K562 (cell line): ENCODE results near the gene LSR. TPM values are rescaled to one million over a fixed set of nuclear protein-coding genes. Genes with fewer than 3 reads are reported as not detected.

Experiments used
- ATAC-seq: fragments of 200-7000 bp; cut with Tn5 transposase; 3 replicates; pipeline ENCODE4 v1.9.1; 2020; ENCODE audit warnings: moderate library complexity
- BruUV-seq: library from RNA; stranded (reverse); fragments of 400-500 nt; replicated peaks from 2 replicates; lab custom pipeline; 2021; lab: Mats Ljungman, UMichigan
- CTCF ChIA-PET: fragments of 300-600 bp; formaldehyde crosslinking; extraction: SDS; loops from one replicate; lab custom pipeline; 2021; ENCODE audit warnings: low intra/inter-chr PET ratio; lab: Yijun Ruan, JAX
- POLR2A ChIA-PET: fragments of 300-600, 350-650 bp; sonication (Branson Sonifier 250); formaldehyde crosslinking; extraction: SDS; loops from one replicate; lab custom pipeline; 2021; ENCODE audit warnings: antibody characterized with exemption, inconsistent platforms; lab: Yijun Ruan, JAX
- DNase-seq, 4 experiments: peaks; one replicate each; pipeline versions ENCODE4 v3.0.0 to v3.0.0-alpha.2; 2011 to 2018; ENCODE audit warnings: low spot score in 3 of 4, mixed read lengths in 3 of 4; ENCODE audit errors: extremely low read depth in 1 of 4
- FAIRE-seq: peaks from 2 replicates; lab custom pipeline; 2011; peaks lifted over from hg19 to GRCh38; lab: Jason Lieb, UNC
- H2AFZ ChIP-seq: 2 replicates; pipeline ENCODE4 v1.6.0; 2011; ENCODE audit warnings: low read depth, low read length, control low read depth, inconsistent platforms
- H3K27ac ChIP-seq: fragments of 200-600 bp; 3 replicates; pipeline ENCODE4 v1.8.0; 2011; ENCODE audit warnings: low read depth, mild to moderate bottlenecking, control low read depth, inconsistent platforms, low read length, moderate library complexity, mixed read lengths; ENCODE audit errors: extremely low read depth
- H3K27me3 ChIP-seq, 2 experiments: fragments of 300-600 bp in 1 of 2; 2 replicates in 1 of 2; 3 replicates in 1 of 2; pipeline versions ENCODE4 v1.6.0 to v1.8.0; 2011; ENCODE audit warnings: inconsistent platforms in 2 of 2, low read length in 2 of 2, mild to moderate bottlenecking in 1 of 2, mixed read lengths in 1 of 2, moderate library complexity in 1 of 2; ENCODE audit not compliant: control insufficient read depth in 2 of 2, insufficient read depth in 2 of 2
- H3K36me3 ChIP-seq: fragments of 300-600 bp; 3 replicates; pipeline ENCODE4 v1.8.0; 2011; ENCODE audit warnings: mild to moderate bottlenecking, low read length, inconsistent platforms; ENCODE audit not compliant: control insufficient read depth, insufficient read depth
- H3K4me1 ChIP-seq, 2 experiments: fragments of 200-600 bp in 1 of 2; replicated peaks in 1 of 2; 2 replicates in 1 of 2; 3 replicates in 1 of 2; pipeline versions ENCODE4 v1.5.1 to v1.8.0; 2011; ENCODE audit warnings: inconsistent platforms in 2 of 2, low read length in 2 of 2, mild to moderate bottlenecking in 1 of 2, mixed read lengths in 1 of 2, moderate library complexity in 1 of 2; ENCODE audit not compliant: control insufficient read depth in 2 of 2, insufficient read depth in 2 of 2
- H3K4me2 ChIP-seq: 2 replicates; pipeline ENCODE4 v1.6.1; 2011; ENCODE audit warnings: low read length, control low read depth, inconsistent platforms, mixed read lengths; ENCODE audit not compliant: insufficient read depth
- H3K4me3 ChIP-seq: fragments of 200-600 bp; sonication (generic), shearing (Covaris generic); 2 replicates; pipeline ENCODE4 v1.5.1; 2016; ENCODE audit warnings: control low read depth, inconsistent platforms
- H3K79me2 ChIP-seq: fragments of 200-600 bp; 3 replicates; pipeline ENCODE4 v1.8.0; 2011; ENCODE audit warnings: low read length, inconsistent platforms; ENCODE audit not compliant: control insufficient read depth, insufficient read depth
- H3K9ac ChIP-seq, 2 experiments: 2 replicates each; pipeline versions ENCODE4 v1.6.0 to v1.6.1; 2011; ENCODE audit warnings: low read depth in 2 of 2, low read length in 2 of 2, control low read depth in 1 of 2, inconsistent platforms in 1 of 2, mild to moderate bottlenecking in 1 of 2, mixed read lengths in 1 of 2; ENCODE audit not compliant: insufficient read depth in 1 of 2
- H3K9me1 ChIP-seq: one replicate; pipeline ENCODE4 v1.6.0; 2011; ENCODE audit warnings: inconsistent platforms, mild to moderate bottlenecking, low read length, moderate library complexity; ENCODE audit not compliant: control insufficient read depth, insufficient read depth
- H3K9me3 ChIP-seq: replicated peaks from 2 replicates; pipeline ENCODE4 v1.5.1; 2011; ENCODE audit warnings: low read depth, low read length, inconsistent platforms; ENCODE audit not compliant: control insufficient read depth, insufficient read depth
- H4K20me1 ChIP-seq: replicated peaks from 2 replicates; pipeline ENCODE4 v1.6.1; 2011; ENCODE audit warnings: low read length, inconsistent platforms, mixed read lengths; ENCODE audit not compliant: control insufficient read depth, insufficient read depth
- DDX20 ChIP-seq: fragments of 450-650 bp; IDR thresholded peaks from 2 replicates; pipeline ENCODE4 v1.6.1; 2016; ENCODE audit warnings: missing genetic modification characterization, low read depth, mild to moderate bottlenecking, missing compliant biosample characterization, moderate library complexity
- DNMT1 ChIP-seq: fragments of 450-650 bp; IDR thresholded peaks from 2 replicates; pipeline ENCODE4 v1.6.1; 2016; ENCODE audit warnings: antibody characterized with exemption, mild to moderate bottlenecking
- HMGN3 ChIP-seq: IDR thresholded peaks from 2 replicates; pipeline ENCODE4 v1.6.1; 2011; ENCODE audit warnings: borderline replicate concordance, low read depth, mild to moderate bottlenecking, mixed read lengths, low read length; ENCODE audit not compliant: insufficient read length; ENCODE audit errors: extremely low read depth
- PHF20 ChIP-seq: fragments of 450-650 bp; IDR thresholded peaks from 2 replicates; pipeline ENCODE4 v1.6.1; 2018; ENCODE audit not compliant: partially characterized antibody
- SMAD4 ChIP-seq: fragments of 250-450 bp; sonication (Bioruptor Pico); conservative IDR thresholded peaks from 2 replicates; pipeline ENCODE4 v1.8.0; 2021; ENCODE audit warnings: inconsistent platforms, mild to moderate bottlenecking, moderate library complexity
- STAT5B ChIP-seq: fragments of 250-450 bp; sonication (Bioruptor Pico); IDR thresholded peaks from 2 replicates; pipeline ENCODE4 v1.8.0; 2021; ENCODE audit warnings: mild to moderate bottlenecking, inconsistent platforms
- USF2 ChIP-seq: sonication (generic); formaldehyde crosslinking; IDR thresholded peaks from 2 replicates; pipeline ENCODE4 v1.5.0; 2020; ENCODE audit warnings: missing genetic modification reagents
- YY1 ChIP-seq, 3 experiments: IDR thresholded peaks; 2 replicates each; pipeline ENCODE4 v1.6.1; 2011; ENCODE audit warnings: low read length in 2 of 3, mild to moderate bottlenecking in 2 of 3, moderate library complexity in 2 of 3, borderline replicate concordance in 1 of 3, control low read depth in 1 of 3, low read depth in 1 of 3; ENCODE audit not compliant: insufficient read depth in 3 of 3, insufficient replicate concordance in 2 of 3, control insufficient read depth in 1 of 3, insufficient read length in 1 of 3; ENCODE audit errors: extremely low read depth in 1 of 3
- ZBTB1 ChIP-seq: sonication (generic); formaldehyde crosslinking; IDR thresholded peaks from 2 replicates; pipeline ENCODE4 v1.8.1; 2023; ENCODE audit warnings: missing genetic modification reagents, low read depth, mild to moderate bottlenecking, borderline replicate concordance
- ZC3H8 ChIP-seq: fragments of 450-650 bp; IDR thresholded peaks from 2 replicates; pipeline ENCODE4 v1.6.1; 2017
- ZNF184 ChIP-seq: sonication (generic); formaldehyde crosslinking; IDR thresholded peaks from 2 replicates; pipeline ENCODE4 v1.5.0; 2020; ENCODE audit warnings: missing genetic modification reagents
- ZNF77 ChIP-seq: fragments of 250-450 bp; sonication (Bioruptor Pico); IDR thresholded peaks from 2 replicates; pipeline ENCODE4 v1.5.0; 2020
- WGBS: fragments of 100-300 bp; shearing (Covaris generic); methylation state at CpG from one replicate; pipeline ENCODE4 v1.1.6; 2016; ENCODE audit warnings: low coverage, mixed read lengths; ENCODE audit not compliant: insufficient coverage; ENCODE audit errors: missing lambda C conversion rate; 5-methylcytosine and 5-hydroxymethylcytosine counted together
- in situ Hi-C: fragments of 300-500 bp; cut with MboI; formaldehyde crosslinking; loops from 4 replicates; pipeline ENCODE4 v1.15.0; 2018; ENCODE audit warnings: inconsistent platforms, mixed read lengths
- intact Hi-C: fragments of 100-400 bp; cut with micrococcal nuclease; formaldehyde crosslinking; loops from 2 replicates; pipeline ENCODE4 v1.14.2; 2022
- polyA plus RNA-seq, 8 experiments: library from polyadenylated mRNA; depleted of rRNA in 4 of 8; stranded (reverse) in 5 of 8; unstranded in 3 of 8; fragments of >200 nt; fragmentation: Nextera tagmentation in 2 of 8; fragmentation: Illumina TruSeq in 1 of 8; extraction: Ambion mirVana in 2 of 8; extraction: Trizol in 1 of 8; gene quantifications; 2 replicates each; pipeline versions ENCODE4 v1.2.1 to v1.2.3, GENCODE V29; 2011 to 2014; ENCODE audit warnings: inconsistent platforms in 1 of 8, missing spikeins in 1 of 8
- total RNA-seq, 7 experiments: library from RNA; depleted of rRNA in 6 of 7; stranded (reverse); fragments of >200 nt in 6 of 7; fragmentation: Illumina TruSeq in 2 of 7; extraction: Trizol in 2 of 7; gene quantifications; 2 replicates each; pipeline versions ENCODE4 v1.2.1 to v1.2.3, GENCODE V29; 2011 to 2021; ENCODE audit warnings: low replicate concordance in 1 of 7
- TF ChIP-seq, protein P1 (sequence below), 3 experiments: fragments of 200-800 bp in 1 of 3; sonication (Bioruptor generic) in 1 of 3; sonication (generic) in 1 of 3; formaldehyde crosslinking in 1 of 3; IDR thresholded peaks; 2 replicates each; pipeline versions ENCODE4 v1.6.1 to v1.8.0; 2016 to 2022; ENCODE audit warnings: mild to moderate bottlenecking in 2 of 3, missing compliant biosample characterization in 2 of 3, missing genetic modification characterization in 2 of 3, missing genetic modification reagents in 1 of 3

LSR gene
- total and polyA plus RNA-seq, 9 of the 15 experiments (the other 6 are each of a cell fraction or from before 2014, with no cell fraction given), result 0.44 to 87.9 (median 28.0) TPM

DNA sequence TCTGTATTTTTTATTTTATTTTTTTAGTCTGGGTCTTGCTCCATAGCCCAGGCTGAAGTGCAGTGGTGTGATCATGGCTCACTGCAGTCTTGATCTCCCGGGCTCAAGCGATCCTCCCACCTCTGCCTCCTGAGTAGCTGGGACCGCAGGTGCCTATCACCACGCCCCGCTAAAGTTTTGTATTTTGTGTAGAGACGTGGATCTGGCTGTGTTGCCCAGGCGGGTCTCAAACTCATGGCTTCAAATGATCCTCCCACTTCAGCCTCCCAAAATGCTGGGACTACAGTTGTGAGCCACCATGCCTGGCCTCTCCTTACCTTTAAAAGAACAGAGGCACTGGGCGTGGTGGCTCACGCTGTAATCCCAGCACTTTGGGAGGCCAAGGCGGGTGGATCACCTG, 38.9 kb downstream of the LSR start:
- no peaks in the 10 kb centered on the region for H3K79me2 ChIP-seq
- CTCF ChIA-PET, result no interaction called here
- in situ Hi-C loops (no loop called here), intact Hi-C loops (no loop called here)
- POLR2A ChIA-PET, result interaction anchor here (0.9 to 1.2 kb wide), 2 partner anchors 9 to 10 kb away, joined by 3 to 5 read pairs; no protein-coding TSS in a partner anchor
- DNase-seq (no peak), FAIRE-seq (no peak), ATAC-seq (no peak)
- no peak overlapping the region for H3K27ac ChIP-seq
- no peaks in the 10 kb centered on the region for H3K9me1 ChIP-seq
- peaks cover 0 to 6% of the 10 kb centered on the region in 2 experiments; a peak in 1 of 5 replicates for H3K27me3 ChIP-seq
- H3K9ac ChIP-seq, result no peak overlapping the region
- no peak overlapping the region for H2AFZ ChIP-seq
- no peaks in the 10 kb centered on the region; the same call in 1 of the 2 replicates for H4K20me1 ChIP-seq
- no peak overlapping the region for H3K4me3 ChIP-seq
- TF ChIP-seq YY1 (IDR thresholded peaks at IDR 0.05; ENCODE audit: borderline replicate concordance in 1 of 3, control insufficient read depth in 1 of 3, extremely low read depth in 1 of 3, insufficient read depth in 3 of 3, insufficient read length in 1 of 3, insufficient replicate concordance in 2 of 3, low read depth in 1 of 3, low read length in 2 of 3), result no peak
- no peak for TF ChIP-seq PHF20
- no TSS peak for BruUV-seq
- H3K4me2 ChIP-seq, result no peak overlapping the region
- no peaks in the 10 kb centered on the region for H3K36me3 ChIP-seq
- no peaks in the 10 kb centered on the region for H3K9me3 ChIP-seq
- peaks cover 6 to 22% of the 10 kb centered on the region in 2 experiments; a peak in 4 of 5 replicates for H3K4me1 ChIP-seq
- WGBS, result 71% methylated on average over 10 of the region's 10 CpGs

DNA sequence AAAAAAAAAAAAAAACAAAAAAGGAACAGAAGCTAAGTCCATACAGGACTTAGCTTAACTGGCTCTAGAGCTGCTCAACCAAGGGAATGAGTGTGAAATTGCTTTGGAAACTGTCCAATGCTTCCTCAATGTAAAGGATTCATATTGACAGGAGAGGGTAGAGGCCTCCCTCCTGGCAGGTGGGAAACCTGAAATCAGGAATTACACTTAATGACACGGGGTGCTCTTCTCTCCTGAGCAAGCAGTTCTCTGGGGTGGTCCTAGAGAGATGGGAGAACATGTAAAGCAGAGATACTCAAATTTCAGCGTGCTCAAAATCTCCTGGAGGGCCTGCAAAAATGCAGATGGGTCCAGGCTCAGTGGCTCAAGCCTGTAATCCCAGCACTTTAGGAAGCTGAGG, 39.5 kb downstream of the LSR start:
- intact Hi-C loops (no loop called here), in situ Hi-C loops (no loop called here)
- BruUV-seq, result no TSS peak
- Histone ChIP-seq H3K36me3 (no peaks in the 10 kb centered on the region), H3K9me3 (no peaks in the 10 kb centered on the region), H4K20me1 (no peaks in the 10 kb centered on the region), H2AFZ (no peak overlapping the region), H3K9ac (no peak overlapping the region), H3K27ac (no peak overlapping the region), H3K9me1 (no peaks in the 10 kb centered on the region), H3K79me2 (no peaks in the 10 kb centered on the region), H3K27me3 (peaks cover 2 to 12% of the 10 kb centered on the region in 2 experiments; a peak in 2 of 5 replicates), H3K4me2 (no peak overlapping the region), H3K4me3 (no peak overlapping the region), H3K4me1 (peaks cover 6 to 27% of the 10 kb centered on the region in 2 experiments; a peak in 3 of 5 replicates)
- ATAC-seq, result no peak
- TF ChIP-seq STAT5B (CRISPR knock-in tag), result no peak
- TF ChIP-seq ZC3H8, result no peak
- TF ChIP-seq DNMT1, result no peak
- no peak for TF ChIP-seq ZNF184 (CRISPR knock-in tag)
- TF ChIP-seq, protein P1, sequence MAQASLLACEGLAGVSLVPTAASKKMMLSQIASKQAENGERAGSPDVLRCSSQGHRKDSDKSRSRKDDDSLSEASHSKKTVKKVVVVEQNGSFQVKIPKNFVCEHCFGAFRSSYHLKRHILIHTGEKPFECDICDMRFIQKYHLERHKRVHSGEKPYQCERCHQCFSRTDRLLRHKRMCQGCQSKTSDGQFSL (CRISPR knock-in tag; IDR thresholded peaks at IDR 0.05), result no peak
- TF ChIP-seq, protein P1 (tag; IDR thresholded peaks at IDR 0.05), result no peak
- TF ChIP-seq USF2 (CRISPR knock-in tag), result no peak
- no peak for TF ChIP-seq SMAD4 (CRISPR knock-in tag)
- no peak for TF ChIP-seq DDX20 (tag)
- TF ChIP-seq ZNF77 (CRISPR knock-in tag), result no peak
- no peak for TF ChIP-seq ZBTB1 (CRISPR knock-in tag)
- TF ChIP-seq HMGN3, result no peak
- POLR2A ChIA-PET, result interaction anchor here (0.9 to 1.2 kb wide), 2 partner anchors 11 to 14 kb away, joined by 5 to 6 read pairs; no protein-coding TSS in a partner anchor
- no peak for DNase-seq
- FAIRE-seq, result no peak
- CTCF ChIA-PET, result no interaction called here
- 20% methylated on average over 2 of the region's 2 CpGs for WGBS
